GM21528 (cell line): ENCODE data around the gene OPRD1.
"Not testable (repeated sequence)": the region's sequence is repeated elsewhere in the genome, so short reads cannot be mapped to it uniquely, and the experiment has no call there.

Source experiments
- ATAC-seq: cut with Tn5 transposase; IDR thresholded peaks from one replicate; pipeline ENCODE4 v1.9.1; 2021; ENCODE audit warnings: mild to moderate bottlenecking, moderate library complexity; ENCODE audit not compliant: unreplicated experiment, low FRiP score

The OPRD1 gene

DNA sequence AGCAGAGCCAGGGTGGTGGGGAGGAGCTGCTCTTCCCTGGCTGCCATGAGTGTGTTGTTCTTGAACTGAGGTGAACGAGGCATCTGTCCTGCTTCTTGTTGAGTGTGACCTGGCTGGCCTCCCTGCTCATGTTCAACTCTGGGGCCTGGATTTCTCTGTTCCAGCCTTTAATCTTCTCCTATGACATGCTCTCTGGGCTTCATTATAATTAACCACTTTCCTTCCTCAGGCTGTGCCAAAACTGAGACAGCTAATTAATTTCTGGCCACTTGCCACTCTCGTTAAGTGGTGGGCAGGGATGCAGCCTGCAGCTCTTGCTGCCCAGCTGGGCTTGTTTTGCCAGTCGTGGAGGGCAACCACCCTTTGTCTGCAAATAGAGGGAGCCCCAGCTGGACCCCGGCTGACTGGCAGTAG is 23.3 kb downstream of the OPRD1 start:
- no peak for ATAC-seq

DNA sequence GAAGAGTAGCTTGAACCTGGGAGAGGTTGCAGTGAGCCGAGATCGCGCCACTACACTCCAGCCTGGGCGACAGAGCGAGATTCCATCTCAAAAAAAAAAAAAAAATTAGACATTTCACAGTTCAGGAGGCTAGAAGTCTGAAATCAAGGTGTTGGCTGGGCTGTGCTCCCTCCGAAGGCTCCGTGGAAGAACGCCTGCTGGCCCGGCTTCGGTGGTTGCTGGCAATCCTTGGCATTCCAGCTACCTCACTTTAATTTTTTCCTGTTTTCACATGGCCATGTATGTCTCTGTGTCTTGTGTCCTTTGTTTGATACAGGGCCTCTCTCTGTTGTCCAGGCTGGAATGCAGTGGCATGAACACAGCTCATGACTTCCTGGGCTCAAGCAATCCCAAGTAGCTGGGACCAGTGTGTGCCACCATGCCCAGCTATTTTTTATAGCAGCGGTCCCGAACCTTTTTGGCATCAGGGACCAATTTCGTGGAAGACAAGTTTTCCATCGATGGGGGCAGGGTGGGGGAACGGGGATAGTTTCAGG is 24.5 kb downstream of the OPRD1 start:
- ATAC-seq = no peak

DNA sequence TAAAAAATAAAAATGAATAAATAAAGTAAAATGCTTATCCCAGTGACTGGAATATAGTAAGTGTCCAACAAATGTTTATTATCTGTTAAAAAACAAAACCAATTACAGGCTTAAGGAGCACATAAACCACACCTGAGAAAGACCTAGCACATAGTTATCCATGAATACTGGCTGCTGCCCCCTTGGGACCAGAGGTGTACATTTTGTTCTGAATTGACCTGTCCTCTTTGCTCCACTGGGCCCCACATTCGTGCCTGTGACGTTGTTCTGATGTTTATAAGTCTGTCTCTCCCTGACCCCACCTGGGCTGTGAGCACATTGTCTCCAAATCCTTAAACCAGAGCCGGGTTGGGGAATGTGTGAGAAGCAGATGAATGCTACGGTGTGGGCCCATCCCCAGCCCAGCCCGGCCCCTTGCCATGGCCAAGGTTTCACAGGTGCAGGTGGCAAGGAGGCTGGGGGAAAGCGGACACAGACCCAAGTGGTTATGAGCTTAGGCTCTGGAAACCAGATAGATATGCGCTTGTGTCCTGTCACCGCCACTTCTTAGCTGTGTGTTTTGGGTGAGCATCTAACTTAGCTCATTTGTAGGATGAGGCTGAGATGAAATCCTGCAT is 29.1 kb downstream of the OPRD1 start:
- no peak for ATAC-seq

DNA sequence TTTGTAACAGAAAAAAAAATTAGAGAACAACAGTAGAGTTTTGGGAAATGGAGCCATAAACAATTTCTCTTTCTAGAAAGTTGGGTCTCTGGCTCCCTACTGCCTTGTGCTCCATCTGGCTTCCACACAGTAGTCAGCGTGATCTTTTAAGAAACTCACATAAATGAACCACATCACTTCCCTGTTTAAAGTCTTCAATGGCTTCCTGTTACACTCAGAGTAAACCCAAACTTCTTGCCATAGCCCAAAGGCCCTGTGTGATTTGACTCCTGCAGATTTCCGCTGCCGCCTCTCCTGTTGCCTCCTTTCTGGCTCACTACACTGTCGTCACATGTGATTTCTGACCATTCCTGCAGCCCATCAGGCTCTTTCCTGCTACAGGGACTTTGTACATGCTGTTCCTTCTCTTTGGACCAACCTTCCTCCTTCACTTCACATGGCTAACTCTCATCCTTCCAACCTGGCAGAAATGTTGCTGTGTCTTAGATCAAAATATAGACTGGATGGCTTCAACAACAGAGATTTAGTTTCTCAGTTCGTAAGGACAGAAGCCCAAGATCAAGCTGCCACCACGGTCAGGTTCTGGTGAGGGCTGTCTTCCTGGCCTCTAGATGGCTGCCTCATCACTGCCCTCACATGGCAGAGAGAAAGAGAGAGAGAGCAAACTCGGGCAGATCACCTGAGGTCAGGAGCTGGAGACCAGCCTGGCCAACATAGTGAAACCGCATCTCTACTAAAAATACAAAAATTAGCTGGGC is 34.0 kb downstream of the OPRD1 start:
- ATAC-seq = no peak

DNA sequence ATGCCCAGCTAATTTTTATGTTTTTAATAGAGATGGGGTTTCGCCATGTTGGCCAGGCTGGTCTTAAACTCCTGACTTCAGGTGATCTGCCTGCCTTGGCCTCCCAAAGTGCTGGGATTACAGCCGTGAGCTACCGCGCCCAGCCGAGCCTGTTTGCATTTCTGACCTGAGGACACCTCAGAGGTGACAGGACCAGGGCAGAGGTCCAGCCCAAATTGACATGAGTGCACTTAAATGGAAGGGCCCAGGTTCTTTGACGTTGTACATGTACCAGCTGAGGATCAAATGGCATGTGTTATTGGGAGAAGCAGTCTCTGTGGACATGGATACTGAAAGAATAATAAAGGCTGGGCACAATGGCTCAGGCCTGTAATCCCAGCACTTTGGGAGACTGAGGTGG is 35.2 kb downstream of the OPRD1 start:
- not testable (repeated sequence) for ATAC-seq

DNA sequence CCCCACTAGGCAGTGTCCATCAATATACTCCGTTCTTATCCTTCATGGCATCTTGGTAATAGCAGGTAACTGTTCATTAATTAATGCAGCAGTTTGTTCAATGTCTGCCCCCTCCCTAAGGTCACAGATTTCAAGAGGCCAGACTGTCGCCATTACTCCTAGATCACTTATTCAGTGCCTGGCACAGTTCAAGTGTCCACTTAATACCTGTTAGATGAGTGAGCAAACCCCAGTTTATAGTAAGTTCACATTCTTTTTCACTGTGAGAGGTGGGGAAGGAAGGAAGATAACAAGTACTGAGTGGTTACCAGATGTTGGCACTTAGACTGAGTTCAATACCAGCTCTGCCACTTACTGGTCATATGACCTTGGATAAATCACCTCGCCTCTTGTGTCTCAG is 36.4 kb downstream of the OPRD1 start:
- no peak for ATAC-seq

DNA sequence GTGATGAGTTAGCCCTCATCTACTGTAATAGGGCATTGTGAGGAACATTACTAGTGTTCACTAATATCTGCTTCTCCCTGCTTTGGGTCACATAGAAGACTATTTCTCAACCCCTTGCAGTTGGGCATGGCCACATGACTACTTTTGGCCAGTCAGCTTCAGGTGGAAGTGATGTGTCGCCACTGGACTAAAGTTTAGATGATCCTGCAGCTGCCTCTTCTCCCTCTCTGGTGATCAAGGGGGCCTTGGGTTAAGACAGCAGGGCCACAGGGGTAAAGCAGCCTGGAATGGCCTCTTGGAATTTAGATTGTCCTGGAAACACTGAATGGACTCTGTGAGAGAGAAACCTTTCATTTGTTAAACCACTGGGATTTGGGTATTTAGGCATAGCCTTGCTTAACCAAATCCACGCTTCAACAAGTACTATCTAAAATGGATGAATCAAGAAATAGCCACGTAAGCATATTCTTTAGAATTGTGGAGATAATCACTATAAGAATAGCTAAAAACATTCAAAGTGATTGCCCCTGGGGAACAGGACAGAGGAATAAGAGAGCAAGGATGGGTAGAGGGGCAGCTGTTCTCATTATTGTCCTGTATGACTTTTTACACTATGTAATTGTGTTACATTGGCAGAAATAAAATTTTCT is 41.2 kb downstream of the OPRD1 start:
- no peak for ATAC-seq

DNA sequence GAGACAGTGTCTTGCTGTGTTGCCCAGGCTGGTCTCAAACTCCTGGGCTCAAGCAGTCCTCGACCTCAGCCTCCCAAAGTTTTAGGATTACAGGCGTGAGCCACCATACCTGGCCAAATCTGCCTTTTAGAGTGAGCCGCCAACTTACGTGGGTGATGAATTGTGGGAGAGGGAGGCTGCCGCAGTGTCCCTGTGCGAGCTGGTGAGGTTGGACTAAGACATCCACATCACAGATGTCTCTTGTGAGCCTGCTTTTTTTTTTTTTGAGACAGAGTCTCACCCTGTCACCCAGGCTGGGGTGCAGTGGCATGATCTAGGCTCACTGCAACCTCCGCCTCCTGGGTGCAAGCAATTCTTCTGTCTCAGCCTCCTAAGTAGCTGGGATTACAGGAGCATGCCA is 42.4 kb downstream of the OPRD1 start:
- not testable (repeated sequence) for ATAC-seq

DNA sequence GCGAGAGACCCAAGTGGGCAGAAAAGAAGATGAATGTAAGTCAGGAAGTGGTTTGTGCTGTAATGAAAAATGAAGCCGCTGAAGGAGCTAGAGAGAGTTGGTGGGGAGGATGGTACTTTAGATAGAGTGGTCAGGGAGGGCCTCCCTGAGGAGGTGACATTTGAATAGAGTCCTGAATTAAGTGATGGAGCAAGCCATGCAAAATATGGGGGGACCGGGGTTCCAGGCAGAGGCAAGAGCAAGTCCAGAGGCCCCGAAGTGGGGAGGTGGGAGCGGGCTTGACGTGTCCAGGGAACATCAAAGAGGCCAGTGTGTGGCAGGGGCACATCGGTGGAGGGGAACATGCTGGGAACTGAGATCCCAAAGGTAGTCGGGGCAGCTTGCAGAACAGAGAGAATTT is 43.1 kb downstream of the OPRD1 start:
- no peak for ATAC-seq

DNA sequence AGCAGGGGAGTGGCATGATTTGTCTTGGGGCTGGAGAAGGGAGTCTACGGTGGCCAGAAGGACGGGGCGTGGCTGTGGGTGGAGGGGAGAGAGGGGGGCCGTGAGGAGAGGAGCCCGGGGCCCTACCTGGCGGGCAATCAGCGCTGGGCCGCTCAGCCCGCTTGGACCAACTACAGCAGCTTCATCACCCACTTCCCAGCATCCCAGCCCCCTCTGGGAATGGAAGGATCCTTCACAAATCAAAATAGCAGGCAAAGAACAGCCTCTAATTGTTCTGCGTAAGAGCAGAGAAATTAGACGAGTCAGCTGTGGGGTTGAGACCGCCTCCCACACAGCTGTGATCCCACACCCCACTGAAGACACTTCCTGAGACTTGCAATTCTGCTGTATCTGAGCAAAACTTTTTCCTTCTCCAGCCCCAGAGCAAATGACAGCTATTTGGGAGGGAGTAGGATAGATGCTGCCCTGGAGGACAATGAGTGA is 43.5 kb downstream of the OPRD1 start:
- ATAC-seq = no peak

DNA sequence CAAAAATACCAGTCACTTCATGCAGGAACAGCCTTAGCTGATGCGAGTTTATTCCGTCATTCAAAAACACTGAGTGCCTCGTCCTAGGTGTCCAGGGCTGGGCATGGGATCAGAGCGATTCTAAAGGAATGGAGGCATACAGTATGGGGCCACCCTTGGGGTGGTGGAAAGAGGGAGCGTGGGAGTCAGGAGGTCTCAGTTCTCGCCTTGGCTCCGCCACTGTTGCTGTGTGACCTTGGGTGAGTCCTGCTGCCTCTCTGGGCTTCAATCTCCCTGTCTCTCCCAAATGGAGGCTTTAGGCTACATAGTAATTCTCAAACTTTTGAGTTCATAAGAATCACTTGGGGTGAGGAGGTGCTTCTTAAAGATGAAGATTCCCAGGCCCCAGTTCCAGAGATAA is 44.0 kb downstream of the OPRD1 start:
- no peak for ATAC-seq

DNA sequence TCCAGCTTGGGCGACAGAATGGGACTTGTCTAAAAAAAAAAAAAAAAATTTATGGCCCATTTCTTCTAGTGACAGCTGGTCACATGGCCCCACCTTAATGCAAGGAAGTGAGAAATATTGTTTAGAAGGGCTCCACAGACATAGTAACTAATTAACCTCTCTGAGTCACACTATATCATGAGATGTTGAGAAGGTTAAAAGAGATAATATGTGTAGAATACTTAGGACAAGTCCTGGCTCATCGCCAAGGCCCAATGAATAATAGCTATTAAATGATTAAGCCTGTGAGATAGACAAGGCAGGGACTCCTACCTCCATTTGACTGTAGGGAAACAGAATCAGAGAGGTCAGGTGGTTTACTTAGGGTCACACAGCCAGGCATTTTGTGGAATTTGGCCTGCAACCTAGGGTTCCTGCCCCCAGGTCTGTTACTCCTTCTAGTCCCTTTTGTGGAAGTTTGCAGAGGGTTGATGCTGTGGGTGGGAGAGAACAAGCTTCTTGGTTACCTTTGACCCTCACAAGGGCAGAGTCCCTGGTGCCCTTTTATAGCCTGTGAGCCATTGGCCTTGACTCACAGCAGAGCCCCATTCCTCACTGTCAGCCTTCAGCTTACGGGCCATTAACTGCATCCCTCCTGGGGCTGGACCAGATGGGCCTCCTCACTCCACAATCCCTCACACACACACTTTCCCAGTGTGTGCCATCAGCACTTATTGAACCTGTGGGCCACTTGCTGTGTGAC is 48.5 kb downstream of the OPRD1 start:
- ATAC-seq = no peak

DNA sequence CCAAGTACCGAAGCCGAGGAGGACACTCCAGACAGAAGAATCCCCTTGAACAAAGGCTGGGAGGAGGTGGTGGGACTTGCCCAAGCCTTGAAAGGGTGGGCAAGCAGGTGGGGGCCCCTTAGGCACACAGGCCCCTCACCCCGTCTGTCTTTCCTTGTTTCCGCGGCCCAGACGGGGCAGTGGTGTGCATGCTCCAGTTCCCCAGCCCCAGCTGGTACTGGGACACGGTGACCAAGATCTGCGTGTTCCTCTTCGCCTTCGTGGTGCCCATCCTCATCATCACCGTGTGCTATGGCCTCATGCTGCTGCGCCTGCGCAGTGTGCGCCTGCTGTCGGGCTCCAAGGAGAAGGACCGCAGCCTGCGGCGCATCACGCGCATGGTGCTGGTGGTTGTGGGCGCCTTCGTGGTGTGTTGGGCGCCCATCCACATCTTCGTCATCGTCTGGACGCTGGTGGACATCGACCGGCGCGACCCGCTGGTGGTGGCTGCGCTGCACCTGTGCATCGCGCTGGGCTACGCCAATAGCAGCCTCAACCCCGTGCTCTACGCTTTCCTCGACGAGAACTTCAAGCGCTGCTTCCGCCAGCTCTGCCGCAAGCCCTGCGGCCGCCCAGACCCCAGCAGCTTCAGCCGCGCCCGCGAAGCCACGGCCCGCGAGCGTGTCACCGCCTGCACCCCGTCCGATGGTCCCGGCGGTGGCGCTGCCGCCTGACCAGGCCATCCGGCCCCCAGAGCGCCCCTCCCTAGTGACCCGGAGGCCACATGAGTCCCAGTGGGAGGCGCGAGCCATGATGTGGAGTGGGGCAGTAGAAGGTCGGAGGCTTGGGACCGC is 50.8 kb downstream of the OPRD1 start:
- ATAC-seq = no peak

DNA sequence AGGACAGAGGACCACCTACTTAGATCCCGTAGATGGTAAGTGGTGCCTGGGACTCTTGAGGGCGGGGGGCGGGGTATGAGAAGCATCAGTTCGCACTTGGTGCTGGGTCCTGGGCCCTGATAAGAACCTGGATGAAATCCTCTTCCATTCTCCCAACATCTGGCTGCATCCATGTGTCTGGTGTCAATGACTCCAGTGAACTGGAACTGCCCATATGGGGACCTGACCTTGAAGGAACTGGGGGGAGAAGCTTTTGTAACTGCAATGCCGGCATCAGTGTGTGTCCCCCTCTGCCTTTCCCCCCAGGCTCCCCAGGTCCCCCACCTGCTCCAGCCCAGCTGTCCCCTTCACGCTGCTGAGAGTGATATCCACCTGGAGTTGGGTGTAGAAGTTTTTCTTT is 52.7 kb downstream of the OPRD1 start:
- ATAC-seq = no peak

DNA sequence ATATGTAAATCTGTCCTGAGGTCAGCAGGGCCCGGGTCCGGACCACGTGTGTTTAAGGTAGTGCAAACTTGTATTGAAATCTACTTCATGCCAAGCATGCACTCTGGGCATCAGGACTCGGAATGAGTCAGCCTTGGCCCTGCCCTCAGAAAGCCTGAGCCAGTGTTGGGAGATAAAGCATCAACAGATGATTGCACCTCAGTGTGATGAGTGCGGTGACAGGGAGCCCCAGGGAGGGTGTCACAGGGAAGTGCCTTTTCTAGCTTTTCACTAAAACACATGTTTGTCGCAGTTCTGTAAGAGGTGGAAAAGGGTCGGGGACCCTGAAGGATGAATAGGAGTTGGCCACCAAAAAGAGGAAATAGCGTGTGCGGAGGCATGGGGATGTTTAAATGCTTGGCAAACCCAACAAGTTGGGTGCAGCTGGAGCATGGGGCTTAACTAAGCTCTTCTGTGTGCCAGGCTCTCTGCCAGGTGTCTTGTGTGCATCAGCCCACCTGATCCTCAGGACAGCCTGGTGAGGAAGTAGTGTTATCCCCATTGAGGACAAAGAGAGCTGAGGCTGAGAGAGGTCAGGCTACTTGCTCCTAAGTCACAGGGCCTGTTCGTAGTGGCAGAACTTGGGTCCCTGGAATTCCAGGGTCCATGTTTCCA is 54.2 kb downstream of the OPRD1 start:
- ATAC-seq = no peak

DNA sequence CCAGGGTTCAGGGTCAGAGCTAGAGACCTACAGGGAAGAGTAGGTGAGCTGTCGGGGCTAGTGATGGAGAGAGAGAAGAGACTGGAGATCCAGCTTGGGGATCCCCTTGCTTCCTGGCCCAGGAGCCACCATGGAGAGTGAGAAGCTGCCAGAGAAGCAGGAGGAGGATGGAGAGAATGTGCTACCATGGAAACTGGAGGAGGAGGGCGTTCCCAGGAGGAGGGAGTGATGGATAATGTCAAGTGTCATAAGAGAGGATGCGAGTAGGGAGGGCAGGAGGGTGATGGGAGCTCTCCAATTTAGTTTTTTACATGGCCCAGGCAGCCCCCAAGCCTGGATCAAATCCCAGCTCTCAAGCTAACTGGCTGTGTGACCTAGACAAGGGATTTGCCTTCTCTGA is 55.9 kb downstream of the OPRD1 start:
- no peak for ATAC-seq

DNA sequence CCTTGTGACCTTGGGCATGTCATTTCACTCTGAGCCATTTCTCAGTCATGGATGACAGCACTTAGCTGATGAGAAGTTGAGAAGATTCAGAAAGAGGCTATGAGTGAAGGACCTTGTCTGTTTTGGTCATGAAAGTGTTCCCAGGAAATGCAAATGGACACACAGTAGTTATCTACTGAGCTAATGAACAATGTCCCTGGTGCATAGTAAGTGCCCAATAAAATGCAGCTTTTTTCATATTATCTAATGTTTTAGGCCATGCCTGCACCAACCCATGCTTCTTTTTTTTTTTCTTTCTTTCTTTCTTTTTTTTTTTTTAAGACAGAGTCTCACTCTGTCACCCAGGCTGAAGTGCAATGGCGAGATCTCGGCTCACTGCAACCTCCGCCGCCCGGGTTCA is 58.0 kb downstream of the OPRD1 start:
- ATAC-seq = no peak

DNA sequence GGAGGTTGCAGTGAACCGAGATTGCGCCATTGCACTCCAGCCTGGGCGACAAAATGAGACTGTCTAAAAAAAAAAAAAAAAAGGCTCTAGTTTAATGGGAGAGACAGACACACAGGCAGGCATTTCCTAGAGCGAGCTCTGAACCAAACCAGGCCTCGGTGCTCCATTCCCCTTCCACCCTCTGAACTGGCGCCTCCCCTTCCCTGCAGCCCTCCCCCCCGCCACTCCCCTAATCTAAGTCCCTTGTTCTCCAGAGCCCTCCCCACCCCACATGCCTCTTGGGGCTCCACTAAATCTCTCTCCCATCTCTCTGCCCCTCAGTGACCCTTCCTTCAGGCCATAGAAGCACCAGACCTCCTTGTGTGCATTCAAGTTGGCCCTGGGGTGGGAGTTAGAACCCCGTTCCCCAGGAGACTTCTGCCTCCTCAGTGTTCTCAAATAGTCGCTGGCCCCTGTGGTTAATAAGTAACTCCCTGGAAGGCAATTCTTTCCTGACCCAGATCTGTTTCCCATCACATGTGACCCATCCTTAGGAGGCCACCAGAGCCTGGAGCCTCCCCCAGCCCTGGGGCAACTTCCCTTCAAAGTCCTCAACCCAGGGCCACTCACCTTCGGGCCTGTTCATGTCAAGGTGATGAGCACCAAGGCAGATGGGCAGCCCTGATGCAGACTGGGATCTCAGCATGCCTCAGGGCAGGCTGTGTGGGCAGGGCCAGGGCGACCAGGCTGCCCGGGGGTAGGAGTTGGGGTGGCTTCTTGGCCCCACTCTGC is 59.8 kb downstream of the OPRD1 start:
- ATAC-seq = no peak

DNA sequence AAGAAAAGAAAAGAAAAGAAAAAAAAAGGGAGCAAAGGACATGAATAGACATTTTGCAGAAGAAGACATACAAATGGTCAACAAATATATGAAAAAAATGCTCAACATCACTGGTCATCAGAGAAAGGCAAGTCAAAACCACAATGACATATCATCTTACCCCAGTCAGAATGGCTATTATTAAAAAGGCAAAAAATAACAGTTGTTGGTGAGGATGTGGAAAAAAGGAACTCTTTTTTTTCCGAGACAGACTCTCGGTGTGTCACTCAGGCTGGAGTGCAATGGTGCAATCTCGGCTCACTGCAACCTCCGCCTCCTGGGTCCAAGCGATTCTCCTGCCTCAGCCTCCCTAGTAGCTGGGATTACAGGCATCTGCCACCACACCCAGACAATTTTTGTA is 63.2 kb downstream of the OPRD1 start:
- not testable (repeated sequence) for ATAC-seq
